Karpas-422 (cell line): Measurements from ENCODE around the gene SEMA3F. TPM values are rescaled to one million over a fixed set of nuclear protein-coding genes. Genes with fewer than 3 reads are reported as not detected.
A peak's percentile ranks its signal among the peaks of the same experiment; 100 is the strongest.

Experiments
- DNase-seq: peaks from one replicate; pipeline ENCODE4 v3.0.0-alpha.2; 2015
- H2AFZ ChIP-seq: fragments of 200-600 bp; sonication (generic); 2 replicates; pipeline ENCODE4 v1.6.1; 2014; ENCODE audit warnings: antibody characterized with exemption, low read length, mixed read lengths
- H3K27ac ChIP-seq: fragments of 200-600 bp; sonication (generic); 2 replicates; pipeline ENCODE4 v1.5.1; 2014; ENCODE audit warnings: mild to moderate bottlenecking, low read length, moderate library complexity
- H3K27me3 ChIP-seq: fragments of 200-600 bp; sonication (generic); 2 replicates; pipeline ENCODE4 v1.6.1; 2014; ENCODE audit warnings: low read length, mixed read lengths
- H3K36me3 ChIP-seq: fragments of 200-600 bp; sonication (generic); 2 replicates; pipeline ENCODE4 v1.6.1; 2014; ENCODE audit warnings: low read length, mixed read lengths; ENCODE audit not compliant: insufficient read depth
- H3K4me1 ChIP-seq: fragments of 200-600 bp; sonication (generic); 2 replicates; pipeline ENCODE4 v1.6.1; 2014; ENCODE audit warnings: mild to moderate bottlenecking, low read length, mixed read lengths
- H3K4me2 ChIP-seq: fragments of 200-600 bp; sonication (generic); 2 replicates; pipeline ENCODE4 v1.6.1; 2014; ENCODE audit warnings: low read length, low read depth, mild to moderate bottlenecking; ENCODE audit not compliant: poor library complexity, severe bottlenecking
- H3K4me3 ChIP-seq: fragments of 200-600 bp; sonication (generic); 2 replicates; pipeline ENCODE4 v1.5.1; 2014; ENCODE audit warnings: mild to moderate bottlenecking, antibody characterized with exemption, low read length, mixed read lengths
- H3K79me2 ChIP-seq: fragments of 200-600 bp; sonication (generic); 2 replicates; pipeline ENCODE4 v1.6.1; 2014; ENCODE audit warnings: mild to moderate bottlenecking, low read length, mixed read lengths
- H3K9ac ChIP-seq: fragments of 200-600 bp; sonication (generic); 2 replicates; pipeline ENCODE4 v1.6.0; 2014; ENCODE audit warnings: low read length
- H3K9me2 ChIP-seq: fragments of 200-600 bp; sonication (generic), shearing (Covaris generic); replicated peaks from 2 replicates; pipeline ENCODE4 v1.6.0; 2014; ENCODE audit warnings: mild to moderate bottlenecking, low read length, moderate library complexity; ENCODE audit not compliant: insufficient read depth
- H3K9me3 ChIP-seq: fragments of 300-700, 200-600 bp; sonication (generic); 2 replicates; pipeline ENCODE4 v1.6.1; 2014; ENCODE audit warnings: low read length, mixed read lengths
- H4K20me1 ChIP-seq: fragments of 200-600 bp; sonication (generic); 2 replicates; pipeline ENCODE4 v1.6.1; 2014; ENCODE audit warnings: mild to moderate bottlenecking, antibody characterized with exemption, low read length, low read depth; ENCODE audit not compliant: insufficient read depth
- total RNA-seq: library from RNA; depleted of rRNA; stranded (reverse); fragments of >200 nt; shearing (Covaris generic); gene quantifications from 2 replicates; pipeline ENCODE4 v1.2.3, GENCODE V29; 2014; ENCODE audit warnings: low replicate concordance

Gene SEMA3F
- total RNA-seq, 1 experiment from 2014 or later, result not detected

DNA sequence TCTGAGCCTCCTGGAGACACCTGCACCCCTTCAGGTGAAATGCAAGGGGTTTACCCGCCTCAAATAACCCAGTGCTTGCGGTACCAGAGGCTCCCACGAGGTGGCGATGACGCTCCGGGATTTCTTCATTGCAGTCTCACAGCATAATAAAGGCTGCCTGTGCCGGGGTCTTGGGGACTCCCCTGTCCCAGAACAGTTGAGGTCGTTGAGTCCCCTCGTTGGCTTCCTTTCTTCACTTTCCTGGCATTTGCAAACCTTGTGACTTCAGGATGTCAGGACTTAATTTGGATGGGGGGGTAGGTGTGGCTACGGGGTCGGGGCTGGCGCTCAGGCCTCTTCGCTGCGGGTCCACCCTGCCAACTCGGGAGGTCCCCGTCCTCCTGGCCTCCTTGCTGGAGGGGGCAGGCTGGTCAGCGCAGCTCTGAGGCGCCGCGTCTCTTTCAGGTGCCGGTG is 37.6 kb downstream of the SEMA3F start:
- peak; percentile 93 for DNase-seq
- H3K36me3 ChIP-seq, result no peaks in the 10 kb centered on the region
- no peak overlapping the region for H3K27ac ChIP-seq
- no peaks in the 10 kb centered on the region for H3K27me3 ChIP-seq
- H4K20me1 ChIP-seq, result 0 out of 2 replicates have a peak, but pooled peaks cover 7% of the 10 kb centered on the region
- H3K9me2 ChIP-seq, result no peaks in the 10 kb centered on the region
- H3K4me1 ChIP-seq, result peaks cover 5% of the 10 kb centered on the region; the same call in 1 of the 2 replicates
- no peak overlapping the region for H3K9ac ChIP-seq
- no peak overlapping the region for H3K4me3 ChIP-seq
- no peaks in the 10 kb centered on the region for H3K79me2 ChIP-seq
- H3K9me3 ChIP-seq, result no peaks in the 10 kb centered on the region
- H2AFZ ChIP-seq, result no peak overlapping the region
- H3K4me2 ChIP-seq, result no peak overlapping the region

DNA sequence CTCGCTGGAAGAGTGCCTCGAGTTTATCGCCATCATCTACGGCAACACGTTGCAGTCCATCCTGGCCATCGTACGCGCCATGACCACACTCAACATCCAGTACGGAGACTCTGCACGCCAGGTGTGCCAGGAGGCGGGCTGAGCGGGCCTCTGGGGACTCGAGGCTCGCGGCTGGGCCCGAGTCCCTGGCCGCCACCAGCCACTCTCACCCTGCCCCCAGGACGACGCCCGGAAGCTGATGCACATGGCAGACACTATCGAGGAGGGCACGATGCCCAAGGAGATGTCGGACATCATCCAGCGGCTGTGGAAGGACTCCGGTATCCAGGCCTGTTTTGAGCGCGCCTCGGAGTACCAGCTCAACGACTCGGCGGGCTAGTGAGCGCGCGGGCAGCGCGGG is 38.2 kb downstream of the SEMA3F start:
- H2AFZ ChIP-seq, result no peak overlapping the region
- no peaks in the 10 kb centered on the region for H3K9me3 ChIP-seq
- H3K4me1 ChIP-seq, result peaks cover 5% of the 10 kb centered on the region; the same call in 1 of the 2 replicates
- H3K36me3 ChIP-seq, result no peaks in the 10 kb centered on the region
- H4K20me1 ChIP-seq, result 0 out of 2 replicates have a peak, but pooled peaks cover 7% of the 10 kb centered on the region
- H3K27me3 ChIP-seq, result no peaks in the 10 kb centered on the region
- no peak overlapping the region for H3K4me3 ChIP-seq
- H3K9me2 ChIP-seq, result no peaks in the 10 kb centered on the region
- no peak overlapping the region for H3K9ac ChIP-seq
- H3K4me2 ChIP-seq, result no peak overlapping the region
- no peak overlapping the region for H3K27ac ChIP-seq
- no peaks in the 10 kb centered on the region for H3K79me2 ChIP-seq
- no peak for DNase-seq

- Histone ChIP-seq H3K9me2 (no peaks in the 10 kb centered on the region), H3K9me3 (no peaks in the 10 kb centered on the region), H3K4me3 (no peak overlapping the region), H3K27ac (no peak overlapping the region), H3K4me2 (no peak overlapping the region), H3K27me3 (no peaks in the 10 kb centered on the region), H4K20me1 (0 out of 2 replicates have a peak, but pooled peaks cover 7% of the 10 kb centered on the region), H3K4me1 (peaks cover 5% of the 10 kb centered on the region; the same call in 1 of the 2 replicates), H2AFZ (no peak overlapping the region), H3K36me3 (no peaks in the 10 kb centered on the region), H3K9ac (no peak overlapping the region), H3K79me2 (no peaks in the 10 kb centered on the region)
- DNase-seq, result no peak
These were observed 38.6 kb downstream of the SEMA3F start for GRCh38 chr3:50193746-50194127.

GRCh38 chr3:50194128-50194902 is 39.2 kb downstream of the SEMA3F start:
- Histone ChIP-seq H3K27ac (no peak overlapping the region), H4K20me1 (0 out of 2 replicates have a peak, but pooled peaks cover 7% of the 10 kb centered on the region), H3K27me3 (no peaks in the 10 kb centered on the region), H3K9me2 (no peaks in the 10 kb centered on the region), H3K4me2 (no peak overlapping the region), H3K9me3 (no peaks in the 10 kb centered on the region), H3K4me1 (peaks cover 5% of the 10 kb centered on the region; the same call in 1 of the 2 replicates), H3K9ac (no peak overlapping the region), H2AFZ (no peak overlapping the region), H3K79me2 (no peaks in the 10 kb centered on the region), H3K4me3 (no peak overlapping the region), H3K36me3 (no peaks in the 10 kb centered on the region)
- peak; percentile 89 for DNase-seq

- peak; percentile 74 for DNase-seq
- H3K27ac ChIP-seq, result no peak overlapping the region
- no peaks in the 10 kb centered on the region for H3K9me2 ChIP-seq
- H2AFZ ChIP-seq, result no peak overlapping the region
- H3K27me3 ChIP-seq, result no peaks in the 10 kb centered on the region
- 0 out of 2 replicates have a peak, but pooled peaks cover 7% of the 10 kb centered on the region for H4K20me1 ChIP-seq
- peaks cover 5% of the 10 kb centered on the region; the same call in 1 of the 2 replicates for H3K4me1 ChIP-seq
- no peak overlapping the region for H3K4me3 ChIP-seq
- H3K36me3 ChIP-seq, result no peaks in the 10 kb centered on the region
- no peaks in the 10 kb centered on the region for H3K9me3 ChIP-seq
- no peaks in the 10 kb centered on the region for H3K79me2 ChIP-seq
- no peak overlapping the region for H3K9ac ChIP-seq
- H3K4me2 ChIP-seq, result no peak overlapping the region
These were observed 39.9 kb downstream of the SEMA3F start for GRCh38 chr3:50194903-50195500.

GRCh38 chr3:50195501-50196252 is 40.6 kb downstream of the SEMA3F start:
- no peaks in the 10 kb centered on the region for H3K36me3 ChIP-seq
- H3K27me3 ChIP-seq, result no peaks in the 10 kb centered on the region
- peaks cover 5% of the 10 kb centered on the region; the same call in 1 of the 2 replicates for H3K4me1 ChIP-seq
- H3K27ac ChIP-seq, result no peak overlapping the region
- H3K9me3 ChIP-seq, result no peaks in the 10 kb centered on the region
- DNase-seq, result no peak
- H3K9me2 ChIP-seq, result no peaks in the 10 kb centered on the region
- H4K20me1 ChIP-seq, result 0 out of 2 replicates have a peak, but pooled peaks cover 7% of the 10 kb centered on the region
- H3K4me2 ChIP-seq, result no peak overlapping the region
- no peak overlapping the region for H2AFZ ChIP-seq
- no peaks in the 10 kb centered on the region for H3K79me2 ChIP-seq
- no peak overlapping the region for H3K9ac ChIP-seq
- no peak overlapping the region for H3K4me3 ChIP-seq

GRCh38 chr3:50196253-50196801 is 41.2 kb downstream of the SEMA3F start:
- no peak overlapping the region for H3K4me3 ChIP-seq
- H4K20me1 ChIP-seq, result 0 out of 2 replicates have a peak, but pooled peaks cover 7% of the 10 kb centered on the region
- no peak overlapping the region for H3K9ac ChIP-seq
- H3K27me3 ChIP-seq, result no peaks in the 10 kb centered on the region
- H3K36me3 ChIP-seq, result no peaks in the 10 kb centered on the region
- no peaks in the 10 kb centered on the region for H3K9me3 ChIP-seq
- H3K79me2 ChIP-seq, result no peaks in the 10 kb centered on the region
- H3K4me2 ChIP-seq, result no peak overlapping the region
- no peak overlapping the region for H3K27ac ChIP-seq
- no peak overlapping the region for H2AFZ ChIP-seq
- no peaks in the 10 kb centered on the region for H3K4me1 ChIP-seq
- no peak for DNase-seq
- no peaks in the 10 kb centered on the region for H3K9me2 ChIP-seq
